Ascending aorta (tissue), 2 donors: ENCODE results near the gene SPATA2L. TPM values are rescaled to one million over a fixed set of nuclear protein-coding genes. Genes with fewer than 3 reads are reported as not detected.

ENCODE experiments used
- DNase-seq, 2 donors: peaks; one replicate each; pipeline ENCODE4 v3.0.0-alpha.2; 2019; ENCODE audit warnings: low spot score in 2 of 2
- H3K27ac ChIP-seq, 2 donors: fragments of 200-600 bp; sonication (generic); one replicate each; pipeline ENCODE4 v1.5.1; 2016 to 2017; ENCODE audit warnings: mild to moderate bottlenecking in 1 of 2
- H3K27me3 ChIP-seq: fragments of 200-600 bp; sonication (generic); one replicate; pipeline ENCODE4 v1.5.1; 2017
- H3K36me3 ChIP-seq, 2 donors: fragments of 200-600 bp; sonication (generic); one replicate each; pipeline ENCODE4 v1.5.1; 2016
- H3K4me1 ChIP-seq, 2 donors: fragments of 200-600 bp; sonication (generic); one replicate each; pipeline ENCODE4 v1.5.1; 2016 to 2017; ENCODE audit warnings: mild to moderate bottlenecking in 1 of 2
- H3K4me3 ChIP-seq, 2 donors: fragments of 200-600 bp; sonication (generic); one replicate each; pipeline ENCODE4 v1.5.1; 2016 to 2017; ENCODE audit warnings: mild to moderate bottlenecking in 1 of 2
- H3K9me3 ChIP-seq, 2 donors: fragments of 200-600 bp; sonication (generic); one replicate each; pipeline ENCODE4 v1.5.1; 2016
- CTCF ChIP-seq, 3 experiments: fragments of 200-600 bp in 2 of 3; fragments of 450-650 bp in 1 of 3; sonication (generic) in 2 of 3; IDR thresholded peaks; one replicate each; pipeline ENCODE4 v1.5.1; 2016 to 2019; ENCODE audit warnings: antibody characterized with exemption in 3 of 3, mild to moderate bottlenecking in 1 of 3, moderate library complexity in 1 of 3
- intact Hi-C: fragments of 100-400 bp; cut with DNase I; formaldehyde crosslinking; loops from one replicate; pipeline ENCODE4 v1.15.1; 2023
- total RNA-seq: library from RNA; depleted of rRNA; stranded (reverse); fragments of >200 nt; gene quantifications from one replicate; pipeline ENCODE4 v1.1.0, GENCODE V29; 2016

Gene SPATA2L
- total RNA-seq, 1 donor from 2014 or later, result 34.7 TPM

- H3K36me3 ChIP-seq, result no peaks in the 10 kb centered on the region
- no peaks in the 10 kb centered on the region for H3K9me3 ChIP-seq
- no peak for TF ChIP-seq CTCF (IDR thresholded peaks at IDR 0.05)
- H3K4me1 ChIP-seq, result peaks cover 0 to 3% of the 10 kb centered on the region in 2 donors
- DNase-seq, result no peak
- no peak overlapping the region for H3K4me3 ChIP-seq
- peaks cover 4% of the 10 kb centered on the region for H3K27me3 ChIP-seq
- intact Hi-C loops, result no loop called here
- H3K27ac ChIP-seq, result no peak overlapping the region
Observed at GRCh38 chr16:89707695-89708094, 6.2 kb upstream of the SPATA2L start.

GRCh38 chr16:89706518-89707260, 5.2 kb upstream of the SPATA2L start:
- no peak for TF ChIP-seq CTCF (IDR thresholded peaks at IDR 0.05)
- no peak overlapping the region for H3K4me3 ChIP-seq
- intact Hi-C loops, result loop anchor here (1.0 kb wide), 1 partner anchor 87 kb away; no protein-coding TSS in a partner anchor
- DNase-seq, result no peak
- no peaks in the 10 kb centered on the region for H3K27me3 ChIP-seq
- no peaks in the 10 kb centered on the region for H3K36me3 ChIP-seq
- no peak overlapping the region for H3K27ac ChIP-seq
- H3K4me1 ChIP-seq, result peaks cover under 1 to 4% of the 10 kb centered on the region in 2 donors
- H3K9me3 ChIP-seq, result no peaks in the 10 kb centered on the region

- no peak for DNase-seq
- no peaks in the 10 kb centered on the region for H3K36me3 ChIP-seq
- no peaks in the 10 kb centered on the region for H3K27me3 ChIP-seq
- no peaks in the 10 kb centered on the region for H3K9me3 ChIP-seq
- no peak overlapping the region for H3K27ac ChIP-seq
- H3K4me1 ChIP-seq, result peaks cover 7 to 16% of the 10 kb centered on the region in 2 donors
- no peak for TF ChIP-seq CTCF (IDR thresholded peaks at IDR 0.05)
- H3K4me3 ChIP-seq, result no peak overlapping the region
- intact Hi-C loops, result no loop called here
Observed at GRCh38 chr16:89705006-89705405, 3.5 kb upstream of the SPATA2L start.

GRCh38 chr16:89704281-89704680, 2.8 kb upstream of the SPATA2L start:
- H3K4me3 ChIP-seq, result no peak overlapping the region
- intact Hi-C loops, result no loop called here
- H3K27ac ChIP-seq, result no peak overlapping the region
- H3K36me3 ChIP-seq, result no peaks in the 10 kb centered on the region
- H3K9me3 ChIP-seq, result no peaks in the 10 kb centered on the region
- DNase-seq, result no peak
- H3K27me3 ChIP-seq, result no peaks in the 10 kb centered on the region
- TF ChIP-seq CTCF (IDR thresholded peaks at IDR 0.05), result no peak
- H3K4me1 ChIP-seq, result peaks cover 7 to 20% of the 10 kb centered on the region in 2 donors

GRCh38 chr16:89700649-89701424, 668 bp downstream of the SPATA2L start:
- Histone ChIP-seq H3K4me1 (peaks cover 7 to 20% of the 10 kb centered on the region in 2 donors), H3K36me3 (peaks cover 0 to 4% of the 10 kb centered on the region in 2 donors), H3K9me3 (no peaks in the 10 kb centered on the region), H3K4me3 (peak overlapping the region; percentile 76 to 77), H3K27ac (peak overlapping the region; percentile 88 to 93), H3K27me3 (no peaks in the 10 kb centered on the region)
- DNase-seq, result no peak
- TF ChIP-seq CTCF (IDR thresholded peaks at IDR 0.05), result peak; percentile 15 to 30 (median 19)
- intact Hi-C loops, result loop anchor here (1.0 to 2.0 kb wide), 5 partner anchors 15 to 1038 kb away; partner anchors contain the start of genes CDK10, CHMP1A, MVD and SPATA33
